Measurements from ENCODE around the gene RIMS4. TPM values are rescaled to one million over a fixed set of nuclear protein-coding genes. Genes with fewer than 3 reads are reported as not detected.

The RIMS4 gene
- total RNA-seq, 1 experiment from 2014 or later: 4.0 TPM

GRCh38 chr20:44736170-44737021 is 74.0 kb downstream of the RIMS4 start:
- ChIA-PET POLR2A (no interaction called here), CTCF (interaction anchor here (0.5 to 0.6 kb wide), 2 partner anchors 77 to 126 kb away, joined by 5 to 9 read pairs; no protein-coding TSS in a partner anchor)
- H3K4me3 ChIP-seq (ENCODE audit: low read depth in 2 of 2, low read length in 2 of 2): no peak overlapping the region
- intact Hi-C loops (cut with micrococcal nuclease; ENCODE audit: unreplicated experiment) (no loop called here), in situ Hi-C loops (cut with HindIII; ENCODE audit: low pct_unique_long_range_greater_than_20kb, low sequenced_read_pairs) (no loop called here)
- TF ChIP-seq REST (IDR thresholded peaks at IDR 0.05; ENCODE audit: insufficient read depth in 1 of 2, low read depth in 2 of 2, low read length in 1 of 2): no peak
- no peaks in the 10 kb centered on the region for H3K36me3 ChIP-seq (ENCODE audit: control insufficient read depth, insufficient read depth, low read length)
- no peaks in the 10 kb centered on the region for H3K27me3 ChIP-seq (ENCODE audit: control insufficient read depth, insufficient read depth, low read length)
- H3K9me3 ChIP-seq (ENCODE audit: control insufficient read depth, insufficient read depth, low read depth, low read length): no peaks in the 10 kb centered on the region; the same call in 1 of the 2 replicates
- no TSS peak for BruUV-seq (replicated peaks)
- H3K4me1 ChIP-seq (ENCODE audit: control insufficient read depth, insufficient read depth, low read length): peaks cover 35% of the 10 kb centered on the region
- peak overlapping the region; percentile 99; the same call in 1 of the 2 replicates for H3K27ac ChIP-seq (ENCODE audit: low read length)
- ATAC-seq: peak; percentile 28
- no peak for DNase-seq (ENCODE audit: low read depth, low spot score)

GRCh38 chr20:44735816-44736169 is 74.6 kb downstream of the RIMS4 start:
- intact Hi-C loops (cut with micrococcal nuclease; ENCODE audit: unreplicated experiment): no loop called here
- H3K27ac ChIP-seq (ENCODE audit: low read length): peak overlapping the region; percentile 99; the same call in 1 of the 2 replicates
- H3K4me1 ChIP-seq (ENCODE audit: control insufficient read depth, insufficient read depth, low read length): peaks cover 40% of the 10 kb centered on the region
- no peaks in the 10 kb centered on the region for H3K27me3 ChIP-seq (ENCODE audit: control insufficient read depth, insufficient read depth, low read length)
- no peaks in the 10 kb centered on the region; the same call in 1 of the 2 replicates for H3K9me3 ChIP-seq (ENCODE audit: control insufficient read depth, insufficient read depth, low read depth, low read length)
- in situ Hi-C loops (cut with HindIII; ENCODE audit: low pct_unique_long_range_greater_than_20kb, low sequenced_read_pairs): no loop called here
- DNase-seq (ENCODE audit: low read depth, low spot score): no peak
- POLR2A ChIA-PET: no interaction called here
- no peak for TF ChIP-seq REST (IDR thresholded peaks at IDR 0.05; ENCODE audit: insufficient read depth in 1 of 2, low read depth in 2 of 2, low read length in 1 of 2)
- TF ChIP-seq POLR2AphosphoS5 (IDR thresholded peaks at IDR 0.05; ENCODE audit: low read depth, low read length): no peak
- TF ChIP-seq CTCF (IDR thresholded peaks at IDR 0.05): no peak
- TF ChIP-seq TCF7L2 (IDR thresholded peaks at IDR 0.05; ENCODE audit: low read depth, low read length): no peak
- H3K4me3 ChIP-seq (ENCODE audit: low read depth in 2 of 2, low read length in 2 of 2): no peak overlapping the region
- CTCF ChIA-PET: no interaction called here
- no peaks in the 10 kb centered on the region for H3K36me3 ChIP-seq (ENCODE audit: control insufficient read depth, insufficient read depth, low read length)
- ATAC-seq: no peak
- no TSS peak for BruUV-seq (replicated peaks)
